ENCODE measurements around the gene TP53BP1. TPM values are rescaled to one million over a fixed set of nuclear protein-coding genes. Genes with fewer than 3 reads are reported as not detected.

The TP53BP1 gene
- total and polyA plus RNA-seq, 2 of the 13 experiments (the other 11 are each of a cell fraction or from before 2014, with no cell fraction given) = 17.1 to 17.4 TPM

- no peak for TF ChIP-seq LBX2 (CRISPR knock-in tag; IDR thresholded peaks at IDR 0.05; ENCODE audit: borderline replicate concordance)
- no peak for TF ChIP-seq ZNF382 (CRISPR knock-in tag; IDR thresholded peaks at IDR 0.05; ENCODE audit: borderline replicate concordance)
- TF ChIP-seq RNF219 (CRISPR knock-in tag; IDR thresholded peaks at IDR 0.05) = no peak
- no peak; the same call in 1 of the 2 replicates for TF ChIP-seq ZNF275 (CRISPR knock-in tag; IDR thresholded peaks at IDR 0.05; ENCODE audit: borderline replicate concordance)
- no peak for TF ChIP-seq ZBTB34 (CRISPR knock-in tag; IDR thresholded peaks at IDR 0.05)
- no peak for TF ChIP-seq SMARCE1 (IDR thresholded peaks at IDR 0.05; ENCODE audit: borderline replicate concordance)
- TF ChIP-seq RBFOX2 (IDR thresholded peaks at IDR 0.05; ENCODE audit: low read depth, low read length) = peak; percentile 66
- peak; percentile 34 for TF ChIP-seq RBM22 (optimal IDR thresholded peaks at IDR 0.05; ENCODE audit: low read length)
- no peak for TF ChIP-seq TRIM24 (CRISPR knock-in tag; IDR thresholded peaks at IDR 0.05)
- TF ChIP-seq FOSL2 (CRISPR knock-in tag; IDR thresholded peaks at IDR 0.05) = no peak
- no peak for TF ChIP-seq MTF1 (CRISPR knock-in tag; IDR thresholded peaks at IDR 0.05)
- TF ChIP-seq ZBTB2 (CRISPR knock-in tag; IDR thresholded peaks at IDR 0.05; ENCODE audit: low read depth) = no peak
- no peak for TF ChIP-seq ZNF484 (CRISPR knock-in tag; IDR thresholded peaks at IDR 0.05; ENCODE audit: borderline replicate concordance, low read depth)
- no peak for TF ChIP-seq ZNF724P (CRISPR knock-in tag; IDR thresholded peaks at IDR 0.05; ENCODE audit: borderline replicate concordance)
- TF ChIP-seq SALL1 (CRISPR knock-in tag; IDR thresholded peaks at IDR 0.05) = peak; percentile 40; the same call in 1 of the 2 replicates
- TF ChIP-seq POLR2AphosphoS2 (IDR thresholded peaks at IDR 0.05; ENCODE audit: low read depth, low read length) = no peak
- no peak for TF ChIP-seq BORCS8-MEF2B (CRISPR knock-in tag; IDR thresholded peaks at IDR 0.05)
- TF ChIP-seq RARG (CRISPR knock-in tag; IDR thresholded peaks at IDR 0.05; ENCODE audit: low read depth) = no peak
- no peak for TF ChIP-seq SALL2 (CRISPR knock-in tag; IDR thresholded peaks at IDR 0.05)
- no peak for TF ChIP-seq ATF7 (IDR thresholded peaks at IDR 0.05)
- no peak for TF ChIP-seq ATF7 (CRISPR knock-in tag; IDR thresholded peaks at IDR 0.05)
- no peak for TF ChIP-seq TOPORS (CRISPR knock-in tag; IDR thresholded peaks at IDR 0.05)
- TF ChIP-seq GZF1 (CRISPR knock-in tag; IDR thresholded peaks at IDR 0.05) = no peak
- no peak for TF ChIP-seq CENPX (CRISPR knock-in tag; IDR thresholded peaks at IDR 0.05)
Measured at GRCh38 chr15:43492673-43493601, at the start of gene TP53BP1 (continued).

Measured in HepG2 (cell line).